ENCODE results near the gene PPM1A. TPM values are rescaled to one million over a fixed set of nuclear protein-coding genes. Genes with fewer than 3 reads are reported as not detected.

Gene PPM1A
- polyA plus RNA-seq, 2 donors, result 21.3 to 25.4 TPM

DNA sequence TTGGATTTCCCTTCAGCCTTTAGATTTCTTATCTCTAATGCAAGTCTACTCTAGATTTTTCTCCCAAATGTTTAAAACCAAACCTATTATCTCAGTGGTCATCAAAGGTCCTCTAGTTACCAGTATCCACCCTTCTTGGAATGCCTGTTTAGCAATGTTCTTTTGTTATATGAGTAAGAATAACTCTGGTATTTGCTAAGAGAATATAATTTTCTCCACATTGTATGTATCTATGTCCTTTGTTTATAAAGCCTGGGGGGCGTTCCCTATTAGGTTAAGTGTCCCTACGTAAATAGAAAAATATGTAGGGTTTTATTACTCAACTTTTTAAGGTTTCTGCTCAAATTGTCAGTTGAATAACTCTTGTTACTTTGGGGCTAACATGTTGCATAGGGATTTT is 27.3 kb downstream of the PPM1A start:
- no peaks in the 10 kb centered on the region for H3K27me3 ChIP-seq (ENCODE audit: control insufficient read depth in 1 of 2, insufficient read depth in 2 of 2, low read length in 2 of 2)
- WGBS, 2 donors, result 84 to 92% methylated on average over 2 of the region's 2 CpGs
- no peak overlapping the region for H3K27ac ChIP-seq (ENCODE audit: low read depth in 2 of 2, low read length in 1 of 2)
- no peak overlapping the region for H3K4me3 ChIP-seq (ENCODE audit: low read depth in 1 of 2, low read length in 2 of 2)
- no peaks in the 10 kb centered on the region for H3K9me3 ChIP-seq (ENCODE audit: control insufficient read depth in 2 of 2, insufficient read depth in 1 of 2, low read depth in 1 of 2, low read length in 1 of 2)
- peaks cover 0 to 3% of the 10 kb centered on the region in 2 donors for H3K4me1 ChIP-seq (ENCODE audit: control insufficient read depth in 2 of 2, insufficient read depth in 2 of 2, low read length in 1 of 2)
- H3K36me3 ChIP-seq (ENCODE audit: control insufficient read depth in 2 of 2, insufficient read depth in 2 of 2, low read length in 1 of 2), result no peaks in the 10 kb centered on the region

DNA sequence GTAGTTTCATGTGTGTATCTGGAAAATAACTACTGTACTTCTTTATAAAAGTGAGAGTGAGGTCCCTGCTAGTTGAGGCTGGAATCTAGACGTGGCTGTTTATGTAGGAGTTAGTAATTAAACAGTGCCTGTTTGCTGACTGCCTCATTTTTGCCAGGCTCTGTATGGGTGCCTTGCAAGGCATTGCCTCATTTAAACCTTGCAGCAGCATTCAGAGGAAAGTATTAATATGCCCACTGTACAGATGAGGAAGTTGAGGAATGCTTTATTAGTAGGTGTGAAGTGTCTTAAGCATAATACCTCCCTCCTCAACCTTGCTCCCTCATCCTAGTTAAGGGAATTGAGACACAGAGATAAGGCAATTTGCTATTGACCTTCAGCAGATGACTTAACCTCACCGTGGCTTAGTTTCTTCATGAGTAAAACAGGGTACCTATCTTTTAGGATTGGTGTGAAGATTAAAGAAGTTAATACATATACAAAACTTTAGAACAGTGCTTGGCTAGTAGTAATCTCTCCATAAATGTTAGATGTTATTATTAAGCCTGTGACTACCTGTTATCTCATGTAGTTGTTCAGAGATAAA is 28.7 kb downstream of the PPM1A start:
- Histone ChIP-seq H3K9me3 (ENCODE audit: control insufficient read depth in 2 of 2, insufficient read depth in 1 of 2, low read depth in 1 of 2, low read length in 1 of 2) (no peaks in the 10 kb centered on the region), H3K27me3 (ENCODE audit: control insufficient read depth in 1 of 2, insufficient read depth in 2 of 2, low read length in 2 of 2) (no peaks in the 10 kb centered on the region), H3K4me3 (ENCODE audit: low read depth in 1 of 2, low read length in 2 of 2) (no peak overlapping the region), H3K4me1 (ENCODE audit: control insufficient read depth in 2 of 2, insufficient read depth in 2 of 2, low read length in 1 of 2) (peaks cover 0 to 3% of the 10 kb centered on the region in 2 donors), H3K36me3 (ENCODE audit: control insufficient read depth in 2 of 2, insufficient read depth in 2 of 2, low read length in 1 of 2) (peaks cover 0 to 2% of the 10 kb centered on the region in 2 donors), H3K27ac (ENCODE audit: low read depth in 2 of 2, low read length in 1 of 2) (no peak overlapping the region)
- WGBS, 2 donors, result 67 to 71% methylated on average over 2 of the region's 2 CpGs

DNA sequence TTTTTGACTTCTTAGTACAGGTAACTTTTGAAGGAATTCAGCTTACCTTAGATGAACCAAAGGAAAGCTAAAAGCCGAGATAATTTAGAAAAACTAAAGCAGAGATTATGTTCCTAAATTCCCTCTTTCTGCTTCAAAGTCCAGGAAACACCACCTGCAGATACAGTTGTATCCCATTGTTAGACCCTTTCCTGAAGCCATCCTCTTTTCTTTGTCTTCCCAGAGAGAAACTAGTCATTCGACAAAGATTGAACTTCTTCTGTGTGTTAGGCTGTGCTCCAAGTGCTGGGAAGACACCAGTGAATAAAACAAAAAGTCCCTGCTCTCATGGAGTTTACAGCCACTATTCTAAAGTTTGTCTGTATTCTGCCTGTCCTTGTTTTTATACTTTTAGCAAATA is 29.3 kb downstream of the PPM1A start:
- WGBS, 2 donors, result 55 to 65% methylated on average over 2 of the region's 2 CpGs
- H3K4me1 ChIP-seq (ENCODE audit: control insufficient read depth in 2 of 2, insufficient read depth in 2 of 2, low read length in 1 of 2), result peaks cover 0 to 3% of the 10 kb centered on the region in 2 donors

DNA sequence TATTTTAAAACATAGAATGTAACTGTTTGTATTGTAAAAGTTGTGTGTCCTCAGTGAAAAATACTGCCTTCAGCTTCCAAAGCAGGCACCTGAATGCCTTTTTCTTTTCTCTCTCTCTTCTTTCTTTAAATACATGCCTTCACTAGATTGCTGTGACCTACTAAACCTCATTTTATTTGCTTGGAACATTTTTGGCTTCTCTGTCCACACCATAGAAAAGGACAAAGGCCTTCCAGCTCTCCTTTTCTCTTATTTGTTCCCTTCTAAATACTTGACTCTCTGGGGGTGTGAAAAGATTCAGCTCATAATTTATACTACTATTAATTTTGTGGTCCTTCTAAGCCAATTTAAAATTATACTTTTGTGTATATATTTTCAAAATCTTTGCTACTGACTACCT is 38.4 kb downstream of the PPM1A start:
- Histone ChIP-seq H3K4me3 (ENCODE audit: low read depth in 1 of 2, low read length in 2 of 2) (no peak overlapping the region), H3K9me3 (ENCODE audit: control insufficient read depth in 2 of 2, insufficient read depth in 1 of 2, low read depth in 1 of 2, low read length in 1 of 2) (no peaks in the 10 kb centered on the region), H3K27ac (ENCODE audit: low read depth in 2 of 2, low read length in 1 of 2) (no peak overlapping the region), H3K27me3 (ENCODE audit: control insufficient read depth in 1 of 2, insufficient read depth in 2 of 2, low read length in 2 of 2) (no peaks in the 10 kb centered on the region), H3K36me3 (ENCODE audit: control insufficient read depth in 2 of 2, insufficient read depth in 2 of 2, low read length in 1 of 2) (peaks cover 2 to 5% of the 10 kb centered on the region in 2 donors), H3K4me1 (ENCODE audit: control insufficient read depth in 2 of 2, insufficient read depth in 2 of 2, low read length in 1 of 2) (no peaks in the 10 kb centered on the region)

More for the DNA sequence above, 29.3 kb downstream of the PPM1A start:
- no peak overlapping the region for H3K27ac ChIP-seq (ENCODE audit: low read depth in 2 of 2, low read length in 1 of 2)
- no peak overlapping the region for H3K4me3 ChIP-seq (ENCODE audit: low read depth in 1 of 2, low read length in 2 of 2)
- H3K9me3 ChIP-seq (ENCODE audit: control insufficient read depth in 2 of 2, insufficient read depth in 1 of 2, low read depth in 1 of 2, low read length in 1 of 2), result no peaks in the 10 kb centered on the region
- H3K36me3 ChIP-seq (ENCODE audit: control insufficient read depth in 2 of 2, insufficient read depth in 2 of 2, low read length in 1 of 2), result peaks cover 0 to 3% of the 10 kb centered on the region in 2 donors
- H3K27me3 ChIP-seq (ENCODE audit: control insufficient read depth in 1 of 2, insufficient read depth in 2 of 2, low read length in 2 of 2), result no peaks in the 10 kb centered on the region

DNA sequence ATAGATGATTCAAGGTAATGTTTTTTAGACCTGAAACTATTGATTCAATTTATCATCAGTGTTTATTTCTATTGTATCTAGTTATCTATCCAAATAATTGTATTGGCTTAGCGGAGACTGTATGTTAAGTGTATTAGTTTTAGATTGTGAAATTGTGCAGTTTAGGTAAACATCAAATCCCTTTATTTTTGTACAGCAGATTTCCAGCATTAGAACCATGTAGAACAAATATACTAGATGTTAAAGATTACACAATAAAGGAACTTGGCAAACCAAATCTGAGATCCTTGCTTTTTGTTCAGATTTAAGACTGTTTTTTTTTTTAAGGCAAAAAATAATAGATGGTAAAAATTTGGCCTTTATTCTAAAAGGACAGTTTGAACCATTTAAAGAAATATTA is 39.3 kb downstream of the PPM1A start:
- 84 to 95% methylated on average over 1 of the region's 1 CpG for WGBS, 2 donors
- Histone ChIP-seq H3K27me3 (ENCODE audit: control insufficient read depth in 1 of 2, insufficient read depth in 2 of 2, low read length in 2 of 2) (no peaks in the 10 kb centered on the region), H3K27ac (ENCODE audit: low read depth in 2 of 2, low read length in 1 of 2) (no peak overlapping the region), H3K9me3 (ENCODE audit: control insufficient read depth in 2 of 2, insufficient read depth in 1 of 2, low read depth in 1 of 2, low read length in 1 of 2) (no peaks in the 10 kb centered on the region), H3K4me1 (ENCODE audit: control insufficient read depth in 2 of 2, insufficient read depth in 2 of 2, low read length in 1 of 2) (no peaks in the 10 kb centered on the region), H3K4me3 (ENCODE audit: low read depth in 1 of 2, low read length in 2 of 2) (no peak overlapping the region), H3K36me3 (ENCODE audit: control insufficient read depth in 2 of 2, insufficient read depth in 2 of 2, low read length in 1 of 2) (peaks cover 2% of the 10 kb centered on the region in 2 donors)

DNA sequence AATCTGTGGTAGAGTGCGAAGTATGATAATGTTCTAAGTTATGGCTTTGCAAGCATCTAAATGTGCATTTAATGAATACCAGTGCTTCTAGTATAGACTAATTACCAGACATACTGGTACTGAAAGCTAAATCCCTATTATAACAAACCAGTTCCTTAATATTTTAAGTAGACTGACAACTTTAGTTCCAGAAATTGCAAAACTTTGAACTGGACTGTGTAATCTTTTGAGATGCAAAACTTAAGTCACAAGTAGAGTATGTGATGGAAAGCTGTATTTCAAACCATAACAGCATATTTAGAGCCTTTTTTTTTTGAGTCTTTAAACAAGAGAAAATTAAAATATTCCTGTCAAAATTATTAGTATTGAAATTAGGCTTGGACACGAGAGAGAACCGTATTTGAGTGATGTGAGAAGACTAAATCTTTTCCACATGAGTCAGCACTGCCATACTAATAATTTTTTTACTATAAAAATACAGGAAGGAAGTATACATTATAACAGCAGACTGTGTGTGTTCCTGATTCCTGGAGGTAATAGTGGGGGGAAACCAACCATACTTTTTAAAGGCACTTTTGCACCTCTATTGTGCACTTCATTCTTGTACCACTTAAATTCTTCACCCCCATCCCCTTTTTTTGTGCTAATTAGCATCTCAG is 45.5 kb downstream of the PPM1A start:
- Histone ChIP-seq H3K9me3 (ENCODE audit: control insufficient read depth in 2 of 2, insufficient read depth in 1 of 2, low read depth in 1 of 2, low read length in 1 of 2) (no peaks in the 10 kb centered on the region), H3K36me3 (ENCODE audit: control insufficient read depth in 2 of 2, insufficient read depth in 2 of 2, low read length in 1 of 2) (peaks cover 2% of the 10 kb centered on the region in 2 donors), H3K4me1 (ENCODE audit: control insufficient read depth in 2 of 2, insufficient read depth in 2 of 2, low read length in 1 of 2) (no peaks in the 10 kb centered on the region), H3K4me3 (ENCODE audit: low read depth in 1 of 2, low read length in 2 of 2) (no peak overlapping the region), H3K27ac (ENCODE audit: low read depth in 2 of 2, low read length in 1 of 2) (no peak overlapping the region), H3K27me3 (ENCODE audit: control insufficient read depth in 1 of 2, insufficient read depth in 2 of 2, low read length in 2 of 2) (no peaks in the 10 kb centered on the region)
- 90% methylated on average over 3 of the region's 3 CpGs for WGBS, 2 donors

DNA sequence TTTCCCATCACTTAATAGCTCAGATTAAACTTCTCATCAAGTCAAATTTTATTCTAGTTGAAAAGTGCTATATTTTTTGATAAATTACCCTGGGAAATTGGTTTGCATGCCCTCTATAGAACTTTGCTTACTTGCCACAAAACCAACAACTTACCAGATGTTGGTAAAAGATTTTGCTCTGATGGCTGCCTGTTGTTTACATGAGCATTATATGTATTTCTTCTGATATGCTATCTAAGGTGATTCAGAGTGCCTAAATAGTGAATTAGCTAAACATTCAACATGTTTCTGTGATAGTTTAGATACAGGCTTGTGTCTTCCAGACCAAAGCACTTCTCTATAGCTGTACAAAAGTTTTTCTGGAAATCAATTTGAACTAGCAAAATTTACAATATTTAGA is 51.0 kb downstream of the PPM1A start:
- Histone ChIP-seq H3K4me1 (ENCODE audit: control insufficient read depth in 2 of 2, insufficient read depth in 2 of 2, low read length in 1 of 2) (no peaks in the 10 kb centered on the region), H3K9me3 (ENCODE audit: control insufficient read depth in 2 of 2, insufficient read depth in 1 of 2, low read depth in 1 of 2, low read length in 1 of 2) (no peaks in the 10 kb centered on the region), H3K27ac (ENCODE audit: low read depth in 2 of 2, low read length in 1 of 2) (no peak overlapping the region), H3K4me3 (ENCODE audit: low read depth in 1 of 2, low read length in 2 of 2) (no peak overlapping the region), H3K27me3 (ENCODE audit: control insufficient read depth in 1 of 2, insufficient read depth in 2 of 2, low read length in 2 of 2) (no peaks in the 10 kb centered on the region), H3K36me3 (ENCODE audit: control insufficient read depth in 2 of 2, insufficient read depth in 2 of 2, low read length in 1 of 2) (no peaks in the 10 kb centered on the region)

DNA sequence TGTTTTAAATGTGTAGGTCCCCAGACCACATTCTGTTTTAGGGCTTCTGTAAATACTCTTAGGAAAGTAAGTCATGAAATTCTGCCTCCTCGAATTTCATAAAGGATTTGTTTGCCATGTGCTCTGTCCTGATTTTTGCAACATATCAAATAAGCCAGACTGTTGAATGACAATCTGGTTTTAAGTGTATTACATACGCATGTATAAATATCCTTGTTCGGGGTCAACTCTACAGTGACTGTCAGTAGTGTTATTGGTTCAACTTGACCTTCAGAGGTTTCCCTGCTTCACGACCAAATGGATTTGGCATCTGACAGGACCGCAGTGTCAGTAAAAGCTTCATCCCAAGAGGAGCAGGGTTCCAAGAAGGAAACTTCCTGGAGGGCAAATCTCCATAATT is 52.7 kb downstream of the PPM1A start:
- no peak overlapping the region for H3K27ac ChIP-seq (ENCODE audit: low read depth in 2 of 2, low read length in 1 of 2)
- H3K9me3 ChIP-seq (ENCODE audit: control insufficient read depth in 2 of 2, insufficient read depth in 1 of 2, low read depth in 1 of 2, low read length in 1 of 2), result no peaks in the 10 kb centered on the region
- no peaks in the 10 kb centered on the region for H3K4me1 ChIP-seq (ENCODE audit: control insufficient read depth in 2 of 2, insufficient read depth in 2 of 2, low read length in 1 of 2)
- WGBS, 2 donors, result 79 to 85% methylated on average over 5 of the region's 5 CpGs
- no peak overlapping the region for H3K4me3 ChIP-seq (ENCODE audit: low read depth in 1 of 2, low read length in 2 of 2)
- H3K27me3 ChIP-seq (ENCODE audit: control insufficient read depth in 1 of 2, insufficient read depth in 2 of 2, low read length in 2 of 2), result no peaks in the 10 kb centered on the region
- no peaks in the 10 kb centered on the region for H3K36me3 ChIP-seq (ENCODE audit: control insufficient read depth in 2 of 2, insufficient read depth in 2 of 2, low read length in 1 of 2)

DNA sequence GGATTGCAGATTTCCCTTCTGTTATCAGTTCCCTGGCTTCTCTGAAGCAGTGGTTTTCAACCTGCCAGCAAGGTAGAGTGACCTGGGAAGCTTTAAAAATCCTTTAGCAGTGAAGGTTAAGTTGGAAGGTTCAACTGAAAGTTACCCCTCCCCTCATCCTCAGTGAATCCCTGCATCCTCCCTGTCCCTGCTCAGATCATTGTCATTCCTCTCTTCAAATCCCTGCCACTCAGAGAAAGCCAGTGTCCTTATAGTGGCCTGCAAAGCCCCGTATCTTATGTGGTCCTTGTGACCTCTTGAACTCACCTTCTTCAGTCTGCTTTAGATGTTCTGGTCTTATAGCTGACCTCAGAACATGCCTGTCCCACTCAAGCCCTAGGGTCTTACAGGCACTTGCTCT is 53.6 kb downstream of the PPM1A start:
- Histone ChIP-seq H3K27ac (ENCODE audit: low read depth in 2 of 2, low read length in 1 of 2) (no peak overlapping the region), H3K9me3 (ENCODE audit: control insufficient read depth in 2 of 2, insufficient read depth in 1 of 2, low read depth in 1 of 2, low read length in 1 of 2) (no peaks in the 10 kb centered on the region), H3K4me1 (ENCODE audit: control insufficient read depth in 2 of 2, insufficient read depth in 2 of 2, low read length in 1 of 2) (no peaks in the 10 kb centered on the region), H3K4me3 (ENCODE audit: low read depth in 1 of 2, low read length in 2 of 2) (no peak overlapping the region), H3K36me3 (ENCODE audit: control insufficient read depth in 2 of 2, insufficient read depth in 2 of 2, low read length in 1 of 2) (no peaks in the 10 kb centered on the region), H3K27me3 (ENCODE audit: control insufficient read depth in 1 of 2, insufficient read depth in 2 of 2, low read length in 2 of 2) (no peaks in the 10 kb centered on the region)
- WGBS, 2 donors, result 62 to 63% methylated on average over 1 of the region's 1 CpG

DNA sequence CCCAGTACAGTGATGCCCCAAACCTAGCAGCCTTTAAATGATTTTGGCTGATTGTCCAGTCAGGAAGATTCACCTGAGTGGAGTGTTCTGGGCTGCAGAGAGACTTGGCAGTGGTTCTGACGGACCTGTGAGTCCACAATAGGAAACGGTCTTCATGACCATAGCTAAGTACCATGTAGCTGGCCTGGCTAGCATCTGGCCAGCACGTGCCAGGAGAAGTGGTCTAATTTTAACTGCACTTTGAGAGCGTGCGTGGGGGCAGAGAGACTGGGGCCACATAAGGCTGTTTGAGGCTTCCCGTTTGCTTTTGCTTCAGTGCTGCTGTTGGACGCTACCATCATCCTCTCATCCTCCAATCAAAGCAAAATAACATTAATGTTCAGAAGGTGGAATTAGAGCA is 54.7 kb downstream of the PPM1A start:
- Histone ChIP-seq H3K27me3 (ENCODE audit: control insufficient read depth in 1 of 2, insufficient read depth in 2 of 2, low read length in 2 of 2) (no peaks in the 10 kb centered on the region), H3K9me3 (ENCODE audit: control insufficient read depth in 2 of 2, insufficient read depth in 1 of 2, low read depth in 1 of 2, low read length in 1 of 2) (no peaks in the 10 kb centered on the region), H3K4me1 (ENCODE audit: control insufficient read depth in 2 of 2, insufficient read depth in 2 of 2, low read length in 1 of 2) (no peaks in the 10 kb centered on the region), H3K36me3 (ENCODE audit: control insufficient read depth in 2 of 2, insufficient read depth in 2 of 2, low read length in 1 of 2) (no peaks in the 10 kb centered on the region), H3K27ac (ENCODE audit: low read depth in 2 of 2, low read length in 1 of 2) (no peak overlapping the region), H3K4me3 (ENCODE audit: low read depth in 1 of 2, low read length in 2 of 2) (no peak overlapping the region)
- WGBS, 2 donors, result 66 to 72% methylated on average over 7 of the region's 7 CpGs

All from esophagus (tissue), 2 donors.